Measurements from ENCODE around the gene TAF9.
"Not testable (repeated sequence)": the region's sequence is repeated elsewhere in the genome, so short reads cannot be mapped to it uniquely, and the experiment has no call there.

Gene TAF9

DNA sequence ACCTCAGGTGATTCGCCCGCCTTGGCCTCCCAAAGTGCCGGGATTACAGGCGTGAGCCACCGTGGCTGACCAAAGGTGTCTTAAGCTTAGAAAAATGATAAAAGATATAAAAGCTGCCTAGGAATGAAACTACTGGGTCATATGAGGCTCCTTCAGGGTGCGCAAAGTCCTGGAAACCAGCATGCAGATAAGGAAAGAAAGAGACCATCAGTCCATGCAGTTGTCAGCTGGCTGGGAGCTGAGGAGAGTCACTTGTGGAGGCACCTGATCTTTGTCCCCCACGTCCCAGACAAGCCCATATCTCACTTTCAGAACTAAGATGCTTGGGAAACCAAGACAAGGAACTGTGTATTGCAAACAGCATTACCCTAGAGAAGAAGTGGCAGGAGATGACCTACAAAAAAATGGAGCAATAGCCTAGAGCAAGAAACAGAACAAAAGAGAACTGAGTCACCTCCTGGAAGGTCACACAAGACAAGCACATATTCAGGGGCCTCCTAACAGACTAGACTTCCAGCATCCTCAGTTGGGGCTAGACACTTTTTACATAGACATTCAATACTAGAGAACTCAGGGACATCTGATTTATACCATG, 33.9 kb downstream of the TAF9 start:
- no peak for DNase-seq (ENCODE audit: low spot score)

- peak; percentile 80 for DNase-seq (ENCODE audit: low spot score)
Measured at GRCh38 chr5:69334793-69335268, 34.5 kb downstream of the TAF9 start.

DNA sequence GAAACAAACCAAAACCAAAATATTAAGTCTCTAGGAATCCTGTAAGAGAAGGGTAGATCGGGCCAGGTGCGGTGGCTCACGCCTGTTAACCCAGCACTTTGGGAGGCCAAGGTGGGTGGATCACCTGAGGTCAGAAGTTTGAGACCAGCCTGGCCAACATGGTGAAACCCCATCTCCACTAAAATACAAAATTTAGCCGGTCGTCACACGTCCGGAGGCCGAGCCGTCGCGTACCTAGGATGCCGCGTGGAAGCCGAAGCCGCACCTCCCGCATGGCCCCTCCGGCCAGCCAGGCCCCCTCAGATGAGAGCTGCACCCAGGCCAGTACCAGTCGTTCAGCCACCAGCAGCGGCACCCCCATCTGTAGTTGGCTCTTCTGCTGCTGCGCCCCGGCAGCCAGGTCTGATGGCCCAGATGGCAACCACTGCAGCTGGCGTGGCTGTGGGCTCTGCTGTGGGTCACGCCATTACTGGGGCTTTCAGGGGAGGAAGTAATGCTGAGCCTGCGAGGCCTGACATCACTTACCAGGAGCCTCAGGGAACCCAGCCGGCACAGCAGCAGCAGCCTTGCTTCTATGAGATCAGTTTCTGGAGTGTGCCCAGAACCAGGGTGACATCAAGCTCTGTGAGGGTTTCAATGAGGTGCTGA, 35.5 kb downstream of the TAF9 start:
- DNase-seq (ENCODE audit: low spot score), result not testable (repeated sequence)

- peak; percentile 35 for DNase-seq (ENCODE audit: low spot score)
Measured at GRCh38 chr5:69331528-69332445, 37.5 kb downstream of the TAF9 start.

DNA sequence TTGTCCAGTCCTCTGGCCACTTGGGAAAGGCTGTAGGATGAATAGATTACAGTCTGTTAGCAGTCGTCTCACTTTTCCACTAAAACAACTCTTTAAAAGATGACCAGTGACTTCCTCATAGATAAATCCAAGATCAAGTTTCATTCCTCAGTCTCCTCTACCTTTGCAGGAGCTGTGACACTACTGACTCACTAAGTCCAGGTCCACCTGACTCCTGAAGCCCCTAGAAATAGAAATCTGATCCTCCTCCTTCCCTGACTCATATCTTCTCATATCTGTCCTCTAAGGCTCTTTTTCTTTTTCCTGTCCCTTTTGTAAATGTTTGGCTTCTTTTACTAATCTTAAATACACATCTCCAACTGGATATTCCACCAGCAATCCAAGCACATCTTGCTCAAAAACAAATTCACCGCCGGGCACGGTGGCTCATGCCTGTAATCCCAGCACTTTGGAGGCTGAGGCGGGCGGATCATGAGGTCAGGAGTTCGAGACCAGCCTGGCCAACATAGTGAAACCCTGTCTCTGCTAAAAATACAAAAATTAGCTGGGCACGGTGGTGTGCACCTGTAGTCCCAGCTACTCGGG, 39.3 kb downstream of the TAF9 start:
- DNase-seq (ENCODE audit: low spot score), result no peak

DNA sequence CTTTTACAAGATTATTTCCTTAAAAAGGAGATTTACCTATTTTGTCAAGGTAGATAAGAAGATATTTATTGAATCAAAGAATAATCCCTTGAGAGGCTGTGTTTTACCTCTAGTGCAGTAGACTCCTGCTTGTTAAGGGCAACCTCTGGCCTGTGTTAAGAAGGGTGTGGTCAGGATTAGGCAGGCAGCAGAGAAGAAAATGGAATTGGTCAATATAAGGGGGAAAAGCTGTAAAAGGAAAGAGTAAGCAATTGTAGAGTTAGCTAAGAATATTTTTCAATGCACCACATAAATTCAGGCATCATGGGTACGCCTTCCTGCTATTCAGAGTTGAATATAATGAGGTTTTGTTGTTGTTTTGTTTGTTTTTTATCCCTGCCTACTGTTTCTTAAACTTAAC, 43.0 kb downstream of the TAF9 start:
- DNase-seq (ENCODE audit: low spot score), result no peak

DNA sequence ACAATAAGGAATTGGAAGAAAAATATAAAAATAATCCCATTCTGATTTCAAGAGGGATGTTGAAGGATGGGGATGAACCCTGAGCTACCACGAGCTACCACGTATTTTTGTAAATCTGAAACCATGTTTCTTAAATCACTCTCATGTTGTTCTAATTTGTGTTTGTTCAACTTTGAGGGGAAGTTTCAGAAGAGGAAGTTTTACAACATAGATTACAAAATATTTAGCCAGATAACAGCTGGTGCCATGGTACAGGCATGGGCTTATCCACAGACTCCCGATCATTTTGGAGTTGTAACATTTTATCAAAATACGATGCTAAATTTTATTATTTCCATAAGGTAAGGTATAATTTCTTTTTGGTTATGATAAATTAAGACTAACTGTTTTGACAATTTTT, 51.9 kb downstream of the TAF9 start:
- DNase-seq (ENCODE audit: low spot score), result no peak

DNA sequence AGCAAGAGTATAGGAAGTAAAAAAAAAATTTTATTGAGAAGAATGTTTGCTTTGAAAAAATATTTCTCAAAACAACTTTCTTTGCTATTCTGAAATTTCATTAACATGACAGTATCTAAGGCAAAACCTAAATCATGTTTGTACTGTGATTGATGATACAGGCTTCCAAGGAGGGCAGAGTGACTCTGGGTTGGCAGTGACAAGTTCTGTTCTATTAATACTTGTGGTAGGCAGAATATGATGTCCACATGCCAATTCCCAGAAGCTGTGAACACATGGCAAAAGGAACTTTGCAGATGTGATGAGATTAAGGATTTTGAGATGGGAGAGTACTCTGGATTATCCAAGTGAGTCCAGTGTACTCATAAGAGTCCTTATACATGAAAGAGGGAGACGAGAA, 53.3 kb downstream of the TAF9 start:
- DNase-seq (ENCODE audit: low spot score), result no peak

Data from NAMALWA (cell line).